ENCODE data around the gene DTNBP1. TPM values are rescaled to one million over a fixed set of nuclear protein-coding genes. Genes with fewer than 3 reads are reported as not detected.
"Not testable (repeated sequence)": the region's sequence is repeated elsewhere in the genome, so short reads cannot be mapped to it uniquely, and the experiment has no call there.

DTNBP1 gene
- total RNA-seq, 1 experiment from 2014 or later: 7.5 TPM

- DNase-seq (ENCODE audit: low spot score): no peak
These were observed 106.1 kb downstream of the DTNBP1 start for GRCh38 chr6:15556711-15557110.

GRCh38 chr6:15555101-15556038 lies 107.5 kb downstream of the DTNBP1 start:
- no peak for DNase-seq (ENCODE audit: low spot score)

DNA sequence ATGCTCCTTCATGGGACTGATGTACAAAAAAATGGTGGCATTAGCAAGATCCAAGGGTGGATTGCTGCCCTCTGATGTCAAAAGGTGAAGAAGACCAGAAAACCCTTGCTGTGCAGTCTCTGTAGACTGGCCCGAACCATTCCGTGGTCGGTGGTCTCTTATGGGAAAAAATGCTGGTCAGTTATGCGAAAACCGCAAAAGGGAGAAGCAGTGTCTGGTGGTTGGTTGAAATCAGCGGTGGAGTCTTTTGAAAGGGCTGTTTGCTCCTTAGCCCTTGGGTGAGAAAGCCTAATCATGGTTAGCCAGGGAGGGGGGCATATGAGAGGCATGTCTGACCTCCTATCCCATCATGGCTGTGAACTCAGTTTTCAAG lies 108.1 kb downstream of the DTNBP1 start:
- DNase-seq (ENCODE audit: low spot score): no peak

GRCh38 chr6:15553736-15554294 lies 109.0 kb downstream of the DTNBP1 start:
- no peak for DNase-seq (ENCODE audit: low spot score)

DNA sequence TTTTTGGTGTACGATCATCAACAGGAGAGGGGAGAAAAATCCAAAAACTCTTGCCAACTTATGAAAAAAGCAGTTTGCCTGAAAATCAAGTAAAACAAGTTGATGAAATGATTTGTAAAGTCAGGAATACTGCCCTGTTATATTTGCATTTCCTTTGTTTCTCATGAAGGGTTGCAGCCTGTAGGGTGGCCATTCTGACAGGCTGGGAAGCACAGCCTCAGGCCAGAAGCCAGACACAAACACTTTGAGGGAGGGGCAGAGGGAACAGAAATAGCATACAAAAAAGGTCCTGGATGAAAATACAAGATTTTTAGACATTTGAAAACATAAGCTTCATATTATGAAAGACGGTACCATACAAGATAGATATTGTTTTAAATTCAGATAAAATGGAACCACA lies 109.8 kb downstream of the DTNBP1 start:
- DNase-seq (ENCODE audit: low spot score): no peak

- DNase-seq (ENCODE audit: low spot score): no peak
These were observed 111.0 kb downstream of the DTNBP1 start for GRCh38 chr6:15551798-15552197.

DNA sequence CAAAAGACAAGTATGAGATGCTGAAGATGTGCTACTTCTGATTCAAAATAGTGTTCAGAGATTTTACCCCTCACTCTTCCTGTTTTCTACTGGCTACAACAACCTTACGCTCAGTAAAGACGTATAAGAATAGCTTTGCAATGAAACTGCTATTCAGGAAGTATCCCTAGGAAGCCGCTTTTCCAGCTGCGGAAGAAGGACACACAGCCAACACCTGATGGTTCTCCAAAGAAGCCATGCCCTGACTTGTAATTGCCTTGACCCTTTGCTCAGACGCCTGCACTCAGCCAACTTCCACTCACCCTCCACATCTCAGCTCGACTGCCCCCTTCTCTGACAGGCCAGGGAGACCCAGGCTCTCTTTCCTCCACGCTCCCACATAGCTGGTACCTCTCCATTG lies 111.6 kb downstream of the DTNBP1 start:
- no peak for DNase-seq (ENCODE audit: low spot score)

GRCh38 chr6:15550546-15551123 lies 112.2 kb downstream of the DTNBP1 start:
- no peak for DNase-seq (ENCODE audit: low spot score)

GRCh38 chr6:15549371-15549770 lies 113.5 kb downstream of the DTNBP1 start:
- DNase-seq (ENCODE audit: low spot score): no peak

- no peak for DNase-seq (ENCODE audit: low spot score)
These were observed 115.4 kb downstream of the DTNBP1 start for GRCh38 chr6:15547400-15547799.

GRCh38 chr6:15546591-15546990 lies 116.2 kb downstream of the DTNBP1 start:
- DNase-seq (ENCODE audit: low spot score): no peak

DNA sequence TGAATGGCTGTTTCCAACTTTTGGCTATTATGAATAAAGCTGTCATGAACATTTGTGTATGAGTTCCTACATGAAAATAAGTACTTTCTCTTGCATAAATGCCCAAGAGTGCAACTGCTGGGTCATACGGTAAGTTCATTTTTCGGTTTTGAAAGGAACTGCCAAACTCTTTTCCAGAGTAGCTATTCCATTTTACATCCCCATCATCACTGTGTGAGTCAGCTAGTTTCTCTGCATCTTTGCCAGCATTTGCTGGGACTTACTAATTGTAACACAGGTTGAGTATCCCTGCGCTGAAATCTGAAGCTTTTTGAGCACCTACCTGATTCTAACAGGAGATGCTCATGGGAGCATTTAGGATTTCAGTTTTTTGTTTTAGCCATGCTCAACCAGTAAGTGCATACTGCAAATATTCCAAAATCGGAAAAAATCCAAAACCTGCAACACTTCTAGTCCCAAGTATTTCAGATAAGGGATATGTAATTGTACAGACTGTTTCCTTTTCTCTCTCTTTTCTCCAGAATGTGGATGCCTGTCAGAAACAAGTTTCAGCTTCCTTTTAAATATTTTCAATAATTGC lies 118.4 kb downstream of the DTNBP1 start:
- DNase-seq (ENCODE audit: low spot score): no peak

DNA sequence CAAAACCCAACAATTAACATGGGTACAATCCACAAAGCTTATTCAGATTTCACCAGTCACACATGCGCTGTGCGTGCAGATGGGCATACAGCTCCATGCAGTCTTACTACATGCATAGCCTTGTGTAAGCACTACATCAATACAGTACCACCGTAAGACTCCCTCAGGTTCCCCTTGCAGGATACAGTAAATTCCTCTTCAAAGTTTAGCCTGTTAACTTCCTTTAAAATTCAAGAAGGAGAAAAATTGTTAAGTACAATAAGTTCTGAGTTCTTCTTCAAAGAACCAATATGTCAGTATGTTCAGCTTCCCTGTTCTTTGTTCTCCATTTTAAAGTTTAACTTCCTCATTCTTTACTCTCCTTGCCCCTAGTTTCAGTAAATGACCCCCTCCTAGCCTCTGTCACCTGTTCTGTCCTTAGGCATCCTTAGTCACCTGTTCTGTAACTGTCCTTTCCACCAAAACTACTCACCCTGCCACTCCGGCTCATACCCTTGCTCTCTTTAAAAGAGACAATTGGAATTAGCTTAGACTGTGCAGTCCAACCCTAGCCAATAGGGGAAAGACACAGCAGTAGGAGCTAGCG lies 119.4 kb downstream of the DTNBP1 start:
- not testable (repeated sequence) for DNase-seq (ENCODE audit: low spot score)

GRCh38 chr6:15539722-15540270 lies 123.0 kb downstream of the DTNBP1 start:
- DNase-seq (ENCODE audit: low spot score): no peak

DNA sequence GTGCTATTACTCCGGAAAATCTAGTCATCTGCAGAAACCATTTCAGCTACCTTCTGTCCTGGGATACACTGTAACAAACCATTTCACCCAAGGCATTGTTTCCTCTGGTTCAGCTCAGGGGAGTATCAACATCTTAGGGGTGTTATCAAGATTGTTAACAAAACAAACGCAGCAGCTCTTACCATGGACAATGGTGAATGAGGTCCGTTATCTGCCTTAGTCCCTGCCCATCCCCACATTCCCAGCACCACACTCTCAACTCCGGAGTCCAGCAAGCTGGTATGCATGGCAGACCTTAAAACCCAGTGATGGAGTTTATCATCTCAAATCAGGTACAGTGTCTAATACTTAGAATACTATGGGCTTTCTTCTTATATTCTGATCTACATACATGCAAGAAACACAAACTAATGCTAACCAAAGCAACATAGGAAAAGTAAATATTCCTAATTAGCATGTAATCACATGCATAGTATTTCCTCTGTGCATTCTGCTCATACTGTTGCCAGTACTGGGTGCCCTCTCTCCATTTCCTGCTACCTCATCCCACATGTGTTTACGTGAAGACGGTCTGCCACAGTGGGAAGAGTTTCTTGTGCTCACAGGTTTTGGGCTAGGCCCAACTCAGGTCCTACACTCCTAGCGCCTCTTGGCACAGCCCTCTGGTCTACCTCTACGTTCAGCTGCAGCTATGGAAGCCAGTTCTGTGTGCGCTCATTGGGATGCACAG lies 123.9 kb downstream of the DTNBP1 start:
- no peak for DNase-seq (ENCODE audit: low spot score)

DNA sequence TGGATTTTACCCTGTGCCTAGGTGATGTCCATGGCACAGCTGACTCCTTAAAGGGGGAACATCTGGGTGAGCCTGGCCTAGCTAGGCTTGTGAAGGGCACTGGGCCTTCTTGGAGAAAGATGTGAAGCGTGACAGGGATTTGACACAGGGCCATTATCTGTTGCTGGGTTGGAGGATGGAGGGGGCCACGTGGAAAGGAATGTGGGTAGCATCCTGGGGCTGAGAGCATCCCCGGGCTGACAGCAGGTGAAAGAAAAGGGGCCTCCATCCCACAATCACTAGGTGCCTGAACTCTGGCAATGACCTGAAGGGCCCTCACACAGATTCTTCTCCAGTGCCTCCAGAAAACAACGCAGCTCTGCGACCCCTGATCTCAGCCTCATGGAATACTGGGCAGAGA lies 124.7 kb downstream of the DTNBP1 start:
- DNase-seq (ENCODE audit: low spot score): no peak

GRCh38 chr6:15536198-15536955 lies 126.5 kb downstream of the DTNBP1 start:
- no peak for DNase-seq (ENCODE audit: low spot score)

GRCh38 chr6:15535495-15536197 lies 127.2 kb downstream of the DTNBP1 start:
- no peak for DNase-seq (ENCODE audit: low spot score)

GRCh38 chr6:15534974-15535373 lies 127.9 kb downstream of the DTNBP1 start:
- DNase-seq (ENCODE audit: low spot score): no peak
